Gastrocnemius medialis (tissue), 4 donors: ENCODE measurements around the gene RANBP10. TPM values are rescaled to one million over a fixed set of nuclear protein-coding genes. Genes with fewer than 3 reads are reported as not detected.

ENCODE experiments used
- ATAC-seq, 2 donors: fragments of 150-250 bp; one replicate each; pipeline ENCODE4 v1.9.1; 2016
- DNase-seq, 2 donors: peaks; one replicate each; pipeline ENCODE4 v3.0.0-alpha.2; 2019
- H3K27ac ChIP-seq, 4 donors: fragments of 200-600 bp; sonication (generic); 1 replicate in 1 of 4; 2 replicates in 3 of 4; pipeline ENCODE4 v1.5.1; 2016 to 2018; ENCODE audit warnings: mild to moderate bottlenecking in 2 of 4, moderate library complexity in 1 of 4
- H3K27me3 ChIP-seq, 3 donors: fragments of 200-600 bp; sonication (generic) in 2 of 3; 1 replicate in 1 of 3; 2 replicates in 2 of 3; pipeline versions ENCODE4 v1.5.1 to v1.6.0; 2016 to 2019; ENCODE audit warnings: mild to moderate bottlenecking in 1 of 3, moderate library complexity in 1 of 3
- H3K36me3 ChIP-seq, 2 donors: fragments of 200-600 bp; sonication (generic) in 1 of 2; one replicate each; pipeline ENCODE4 v1.5.1; 2017 to 2018
- H3K4me1 ChIP-seq, 2 donors: fragments of 200-600 bp; sonication (generic) in 1 of 2; one replicate each; pipeline ENCODE4 v1.5.1; 2016 to 2017; ENCODE audit warnings: mild to moderate bottlenecking in 2 of 2
- H3K4me3 ChIP-seq, 4 donors: fragments of 200-600 bp; sonication (generic) in 3 of 4; 1 replicate in 1 of 4; 2 replicates in 3 of 4; pipeline ENCODE4 v1.5.1; 2016 to 2019; ENCODE audit warnings: mild to moderate bottlenecking in 2 of 4
- H3K9me3 ChIP-seq, 3 donors: fragments of 200-600 bp; sonication (generic) in 2 of 3; 1 replicate in 1 of 3; 2 replicates in 2 of 3; pipeline ENCODE4 v1.5.1; 2016 to 2019
- CTCF ChIP-seq, 5 experiments: fragments of 450-650 bp in 3 of 5; fragments of 200-600 bp in 2 of 5; sonication (generic) in 2 of 5; IDR thresholded peaks in 4 of 5; conservative IDR thresholded peaks in 1 of 5; 1 replicate in 4 of 5; 2 replicates in 1 of 5; pipeline ENCODE4 v1.5.1; 2016 to 2019; ENCODE audit warnings: antibody characterized with exemption in 5 of 5, mild to moderate bottlenecking in 3 of 5, moderate library complexity in 3 of 5
- POLR2A ChIP-seq, 2 donors: fragments of 450-650 bp; IDR thresholded peaks; one replicate each; pipeline ENCODE4 v1.6.1; 2017; ENCODE audit warnings: antibody characterized with exemption in 2 of 2, mild to moderate bottlenecking in 2 of 2, moderate library complexity in 2 of 2
- in situ Hi-C, 4 donors: fragments of 200-750 bp; cut with MboI; loops; one replicate each; pipeline versions ENCODE4 v1.15.0 to v1.8.0; 2017; ENCODE audit warnings: low sequenced_read_pairs in 4 of 4
- intact Hi-C: fragments of 100-400 bp; cut with DNase I; formaldehyde crosslinking; loops from one replicate; pipeline ENCODE4 v1.15.1; 2023; ENCODE audit warnings: low total_unique reads
- total RNA-seq, 4 donors: library from RNA; depleted of rRNA; stranded (reverse); fragments of >200 nt; gene quantifications; one replicate each; pipeline versions ENCODE4 v1.1.0 to v1.2.3, GENCODE V29; 2016

Gene RANBP10
- total RNA-seq, 4 donors from 2014 or later = 12.6 to 46.6 (median 14.8) TPM

- no peak for TF ChIP-seq CTCF (IDR thresholded peaks at IDR 0.05 in 4 of 5, conservative IDR thresholded peaks at IDR 0.05 in 1 of 5)
- no peak for TF ChIP-seq POLR2A (IDR thresholded peaks at IDR 0.05)
- peak overlapping the region; percentile 71 to 81 (median 73) for H3K27ac ChIP-seq
- in situ Hi-C loops (no loop called here), intact Hi-C loops (loop anchor here (2.0 kb wide), 1 partner anchor 33 kb away; no protein-coding TSS in a partner anchor)
- ATAC-seq (no peak), DNase-seq (no peak)
- H3K9me3 ChIP-seq = no peaks in the 10 kb centered on the region
- no peak overlapping the region for H3K4me3 ChIP-seq
- no peaks in the 10 kb centered on the region for H3K36me3 ChIP-seq
- peaks cover 42 to 47% of the 10 kb centered on the region in 2 donors for H3K4me1 ChIP-seq
- no peaks in the 10 kb centered on the region for H3K27me3 ChIP-seq
Measured at GRCh38 chr16:67707790-67708189, 98.6 kb downstream of the RANBP10 start.

GRCh38 chr16:67707210-67707609 is 99.2 kb downstream of the RANBP10 start:
- ATAC-seq (no peak), DNase-seq (no peak)
- no peak overlapping the region for H3K4me3 ChIP-seq
- H3K36me3 ChIP-seq = no peaks in the 10 kb centered on the region
- no peaks in the 10 kb centered on the region for H3K9me3 ChIP-seq
- intact Hi-C loops = no loop called here
- H3K27me3 ChIP-seq = no peaks in the 10 kb centered on the region
- no peak for TF ChIP-seq POLR2A (IDR thresholded peaks at IDR 0.05)
- no peak for TF ChIP-seq CTCF (IDR thresholded peaks at IDR 0.05 in 4 of 5, conservative IDR thresholded peaks at IDR 0.05 in 1 of 5)
- in situ Hi-C loops = no loop called here
- peak overlapping the region; percentile 71 to 81 (median 73) for H3K27ac ChIP-seq
- peaks cover 43 to 53% of the 10 kb centered on the region in 2 donors for H3K4me1 ChIP-seq

GRCh38 chr16:67704110-67704509 is 102.2 kb downstream of the RANBP10 start:
- intact Hi-C loops (no loop called here), in situ Hi-C loops (no loop called here)
- DNase-seq (no peak), ATAC-seq (peak; percentile 54 to 77)
- Histone ChIP-seq H3K36me3 (no peaks in the 10 kb centered on the region), H3K4me1 (peaks cover 42 to 55% of the 10 kb centered on the region in 2 donors), H3K4me3 (no peak overlapping the region), H3K27ac (peak overlapping the region; percentile 35 to 76 (median 50)), H3K9me3 (no peaks in the 10 kb centered on the region), H3K27me3 (no peaks in the 10 kb centered on the region)
- TF ChIP-seq CTCF (IDR thresholded peaks at IDR 0.05 in 4 of 5, conservative IDR thresholded peaks at IDR 0.05 in 1 of 5) = no peak

DNA sequence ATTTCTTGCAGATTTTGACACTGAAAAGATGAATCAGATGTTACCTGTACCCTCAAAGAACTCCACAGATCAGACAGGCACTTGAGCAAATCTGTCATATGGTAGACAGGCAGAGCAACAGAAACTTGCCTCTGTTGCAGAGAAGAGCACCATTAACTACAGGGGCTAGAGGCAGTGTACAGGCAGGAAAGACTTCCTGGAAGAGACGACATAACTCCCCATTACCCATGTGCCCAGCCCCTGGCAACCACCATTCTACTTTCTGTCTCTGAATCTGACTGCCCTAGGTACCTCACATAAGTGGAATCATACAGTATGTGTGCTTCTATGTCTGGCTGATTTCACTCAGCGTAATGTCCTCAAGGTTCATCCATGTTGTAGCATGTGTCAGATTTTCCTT is 102.7 kb downstream of the RANBP10 start:
- no peaks in the 10 kb centered on the region for H3K27me3 ChIP-seq
- intact Hi-C loops (no loop called here), in situ Hi-C loops (no loop called here)
- H3K27ac ChIP-seq = peak overlapping the region; percentile 35 to 76 (median 50)
- H3K4me3 ChIP-seq = no peak overlapping the region
- H3K9me3 ChIP-seq = no peaks in the 10 kb centered on the region
- no peak for ATAC-seq
- TF ChIP-seq POLR2A (IDR thresholded peaks at IDR 0.05) (no peak), CTCF (IDR thresholded peaks at IDR 0.05 in 4 of 5, conservative IDR thresholded peaks at IDR 0.05 in 1 of 5) (no peak)
- peaks cover 37 to 50% of the 10 kb centered on the region in 2 donors for H3K4me1 ChIP-seq
- DNase-seq = no peak
- H3K36me3 ChIP-seq = no peaks in the 10 kb centered on the region

DNA sequence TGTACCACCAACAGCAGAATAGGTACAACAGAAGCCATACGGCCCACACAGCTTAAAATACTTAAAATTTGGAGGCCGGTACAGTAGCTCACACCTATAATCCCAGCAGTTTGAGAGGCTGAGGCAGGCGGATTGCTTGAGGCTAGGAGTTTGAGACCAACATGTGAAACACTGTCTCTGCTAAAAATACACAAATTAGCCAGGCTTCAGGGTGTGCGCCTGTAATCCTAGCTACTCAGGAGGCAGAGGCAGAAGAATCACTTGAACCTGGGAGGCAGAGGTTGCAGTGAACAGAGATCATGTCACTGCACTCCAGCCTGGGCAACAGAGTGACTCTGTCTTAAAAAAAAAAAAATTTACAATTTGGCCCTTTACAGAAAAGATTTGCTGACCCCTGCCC is 104.2 kb downstream of the RANBP10 start:
- Histone ChIP-seq H3K27ac (peak overlapping the region; percentile 13 to 76 (median 50)), H3K9me3 (no peaks in the 10 kb centered on the region)
- intact Hi-C loops = no loop called here

More for the DNA sequence above, 104.2 kb downstream of the RANBP10 start:
- Histone ChIP-seq H3K4me1 (peaks cover 26 to 35% of the 10 kb centered on the region in 2 donors), H3K4me3 (no peak overlapping the region), H3K36me3 (no peaks in the 10 kb centered on the region), H3K27me3 (no peaks in the 10 kb centered on the region)
- ATAC-seq (peak; percentile 41 to 58), DNase-seq (peak in 1 of 2 donors; percentile 20)
- no peak for TF ChIP-seq CTCF (IDR thresholded peaks at IDR 0.05 in 4 of 5, conservative IDR thresholded peaks at IDR 0.05 in 1 of 5)
- TF ChIP-seq POLR2A (IDR thresholded peaks at IDR 0.05) = peak; percentile 11 to 47
- in situ Hi-C loops = no loop called here
